HEK293T (cell line): Measurements from ENCODE around the gene PARP1.

Experiments
- CTCF ChIA-PET: fragments of 350-600 bp; formaldehyde crosslinking; extraction: SDS; loops from one replicate; lab custom pipeline; 2021; ENCODE audit warnings: antibody characterized with exemption, inconsistent platforms; lab: Yijun Ruan, JAX
- POLR2A ChIA-PET: fragments of 350-600 bp; formaldehyde crosslinking; extraction: SDS; loops from one replicate; lab custom pipeline; 2020; ENCODE audit warnings: antibody characterized with exemption, inconsistent platforms; lab: Yijun Ruan, JAX
- DNase-seq: peaks from one replicate; pipeline ENCODE4 v3.0.0; 2012; ENCODE audit warnings: mixed read lengths; ENCODE audit errors: extremely low spot score
- ARNT ChIP-seq: fragments of 450-650 bp; IDR thresholded peaks from 2 replicates; pipeline ENCODE4 v1.6.1; 2017; ENCODE audit warnings: mild to moderate bottlenecking
- BHLHE40 ChIP-seq: fragments of 450-650 bp; IDR thresholded peaks from 2 replicates; pipeline ENCODE4 v1.6.1; 2016; ENCODE audit warnings: mild to moderate bottlenecking, moderate library complexity, borderline replicate concordance
- CTBP1 ChIP-seq: fragments of 450-650 bp; IDR thresholded peaks from 2 replicates; pipeline ENCODE4 v1.6.1; 2016; ENCODE audit warnings: borderline replicate concordance
- ELF4 ChIP-seq: fragments of 450-650 bp; IDR thresholded peaks from 2 replicates; pipeline ENCODE4 v1.6.1; 2017; ENCODE audit warnings: antibody characterized with exemption
- FOXA1 ChIP-seq: fragments of 450-650 bp; IDR thresholded peaks from 2 replicates; pipeline ENCODE4 v1.6.1; 2016; ENCODE audit warnings: mild to moderate bottlenecking
- FOXK2 ChIP-seq: fragments of 450-650 bp; IDR thresholded peaks from 2 replicates; pipeline ENCODE4 v1.6.1; 2016; ENCODE audit warnings: mild to moderate bottlenecking
- FOXM1 ChIP-seq: fragments of 450-650 bp; IDR thresholded peaks from 2 replicates; pipeline ENCODE4 v1.6.1; 2017; ENCODE audit warnings: mild to moderate bottlenecking, borderline replicate concordance
- HDGF ChIP-seq: fragments of 450-650 bp; IDR thresholded peaks from 2 replicates; pipeline ENCODE4 v1.6.1; 2017; ENCODE audit warnings: antibody characterized with exemption, borderline replicate concordance
- L3MBTL2 ChIP-seq: fragments of 450-650 bp; conservative IDR thresholded peaks from 2 replicates; pipeline ENCODE4 v1.6.1; 2016; ENCODE audit warnings: mild to moderate bottlenecking
- LEF1 ChIP-seq: fragments of 450-650 bp; IDR thresholded peaks from 2 replicates; pipeline ENCODE4 v1.6.1; 2017; ENCODE audit warnings: mild to moderate bottlenecking, borderline replicate concordance
- NFRKB ChIP-seq: fragments of 450-650 bp; IDR thresholded peaks from 2 replicates; pipeline ENCODE4 v1.6.1; 2016; ENCODE audit warnings: mild to moderate bottlenecking, moderate library complexity
- SP1 ChIP-seq: fragments of 450-650 bp; IDR thresholded peaks from 2 replicates; pipeline ENCODE4 v1.6.1; 2017
- SUZ12 ChIP-seq: fragments of 450-650 bp; IDR thresholded peaks from 2 replicates; pipeline ENCODE4 v1.6.1; 2016; ENCODE audit warnings: mild to moderate bottlenecking
- TARDBP ChIP-seq: fragments of 450-650 bp; IDR thresholded peaks from 2 replicates; pipeline ENCODE4 v1.6.1; 2016
- ZNF384 ChIP-seq: fragments of 450-650 bp; IDR thresholded peaks from 2 replicates; pipeline ENCODE4 v1.6.1; 2016
- TF ChIP-seq, protein P1 (sequence below): fragments of 450-650 bp; IDR thresholded peaks from 2 replicates; pipeline ENCODE4 v1.6.1; 2016

The PARP1 gene

DNA sequence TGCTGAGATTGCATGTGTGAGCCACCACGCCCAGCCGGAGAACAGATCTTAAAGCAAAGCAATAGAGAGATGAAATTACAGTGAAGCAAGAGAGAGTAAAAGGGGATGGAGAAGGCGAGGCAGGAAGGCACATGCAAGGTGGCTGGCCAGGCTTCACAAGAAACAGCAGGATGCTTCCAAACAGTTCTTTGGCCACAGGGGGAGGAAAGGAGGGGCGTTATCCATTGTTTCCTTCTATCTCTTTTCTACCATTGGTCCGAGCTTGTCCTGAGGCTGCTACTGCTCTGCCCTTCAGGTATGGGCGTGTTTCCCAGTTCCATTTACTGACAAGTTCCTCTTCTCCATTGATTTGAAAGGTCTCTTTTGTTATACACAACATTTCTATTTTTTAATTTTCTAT is 33.7 kb upstream of the PARP1 start:
- DNase-seq: no peak
- ChIA-PET CTCF (no interaction called here), POLR2A (no interaction called here)
- TF ChIP-seq BHLHE40 (no peak), LEF1 (no peak), FOXA1 (no peak), SP1 (no peak), L3MBTL2 (no peak), FOXM1 (no peak), CTBP1 (no peak)

DNA sequence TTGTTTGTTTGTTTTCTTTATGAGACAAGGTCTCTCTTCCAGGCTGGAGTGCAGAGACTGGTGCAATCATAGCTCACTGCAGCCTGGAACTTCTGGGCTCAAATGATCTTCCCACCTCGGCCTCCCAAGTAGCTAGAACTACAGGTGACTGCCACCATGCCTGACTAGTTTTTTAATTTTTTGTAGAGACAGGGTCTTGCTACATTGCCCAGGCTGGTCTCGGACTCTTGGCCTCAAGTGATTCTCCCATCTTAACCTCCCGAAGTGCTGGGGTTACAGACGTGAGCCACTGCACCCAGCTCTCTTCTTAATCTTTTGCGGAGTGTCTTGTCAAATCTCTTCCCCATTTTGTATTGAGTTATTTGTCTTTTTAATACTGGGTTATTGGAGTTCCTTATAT is 32.6 kb upstream of the PARP1 start:
- ChIA-PET POLR2A (no interaction called here), CTCF (interaction anchor here (0.6 kb wide), 1 partner anchor 44 kb away, joined by 5 read pairs; no protein-coding TSS in a partner anchor)
- TF ChIP-seq BHLHE40: no peak
- TF ChIP-seq LEF1: no peak
- TF ChIP-seq SUZ12: no peak
- TF ChIP-seq HDGF: no peak
- no peak for TF ChIP-seq SP1
- TF ChIP-seq FOXA1: no peak
- TF ChIP-seq TARDBP: no peak
- TF ChIP-seq L3MBTL2: no peak
- no peak for TF ChIP-seq NFRKB
- DNase-seq: no peak

DNA sequence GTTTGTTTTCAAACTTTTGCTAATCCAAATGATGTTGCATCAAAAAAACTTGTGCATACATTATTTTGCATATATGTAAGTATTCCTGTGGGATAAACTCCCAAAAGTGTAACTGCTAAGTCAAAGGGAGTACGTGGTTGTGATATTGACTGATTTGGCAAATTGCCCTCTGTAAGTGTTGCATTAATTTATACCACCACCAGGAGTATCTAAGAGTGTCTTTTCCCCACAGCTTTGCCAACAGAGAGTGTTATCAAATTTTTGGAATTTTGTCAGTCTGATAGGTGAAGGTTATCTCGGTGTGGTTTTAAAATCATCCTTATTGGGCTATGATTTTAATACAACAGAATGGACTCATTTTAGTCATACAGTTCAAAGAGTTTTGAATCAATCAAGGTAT is 30.1 kb upstream of the PARP1 start:
- no peak for DNase-seq
- no peak for TF ChIP-seq FOXA1
- TF ChIP-seq HDGF: no peak
- no peak for TF ChIP-seq ELF4
- no peak for TF ChIP-seq FOXM1
- no peak for TF ChIP-seq ZNF384
- TF ChIP-seq, protein P1, sequence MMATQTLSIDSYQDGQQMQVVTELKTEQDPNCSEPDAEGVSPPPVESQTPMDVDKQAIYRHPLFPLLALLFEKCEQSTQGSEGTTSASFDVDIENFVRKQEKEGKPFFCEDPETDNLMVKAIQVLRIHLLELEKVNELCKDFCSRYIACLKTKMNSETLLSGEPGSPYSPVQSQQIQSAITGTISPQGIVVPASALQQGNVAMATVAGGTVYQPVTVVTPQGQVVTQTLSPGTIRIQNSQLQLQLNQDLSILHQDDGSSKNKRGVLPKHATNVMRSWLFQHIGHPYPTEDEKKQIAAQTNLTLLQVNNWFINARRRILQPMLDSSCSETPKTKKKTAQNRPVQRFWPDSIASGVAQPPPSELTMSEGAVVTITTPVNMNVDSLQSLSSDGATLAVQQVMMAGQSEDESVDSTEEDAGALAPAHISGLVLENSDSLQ: no peak

DNA sequence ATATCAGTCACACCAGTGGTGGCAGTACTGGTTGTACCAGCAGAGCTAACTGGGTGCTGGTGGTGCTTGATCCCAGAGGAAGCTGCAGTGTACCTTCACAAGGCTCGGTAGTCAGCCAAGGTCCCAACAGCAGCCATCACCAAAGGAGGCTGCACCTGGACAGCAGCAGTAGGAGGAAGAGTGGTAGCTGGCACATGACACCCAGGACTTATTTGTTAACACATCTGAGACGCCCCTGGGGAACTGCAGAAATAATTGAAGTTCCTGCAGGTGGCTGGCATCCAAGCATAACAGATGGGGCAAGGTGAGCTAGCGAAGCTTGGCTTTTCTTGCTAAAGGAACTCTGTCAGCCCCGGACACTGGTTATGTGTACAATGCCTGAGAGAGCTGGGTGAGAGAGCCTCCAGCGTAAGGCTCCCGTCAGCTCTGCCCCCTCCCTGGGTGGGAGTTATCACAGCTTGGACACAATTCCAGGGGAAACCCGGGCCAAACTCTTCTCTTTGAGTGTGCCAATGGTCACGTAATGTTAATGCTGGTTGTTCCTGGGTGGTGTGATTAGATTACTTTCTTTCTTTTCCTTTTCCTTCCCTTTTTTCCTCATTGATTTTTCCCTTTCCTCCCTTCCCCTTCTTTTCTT is 29.1 kb upstream of the PARP1 start:
- ChIA-PET POLR2A (interaction anchor here (0.7 kb wide), 1 partner anchor 29 kb away, joined by 3 read pairs; the partner anchor contains the start of gene PARP1), CTCF (interaction anchor here (1.8 kb wide), 1 partner anchor 29 kb away, joined by 5 read pairs; the partner anchor contains the start of gene PARP1)
- no peak for TF ChIP-seq CTBP1
- TF ChIP-seq HDGF: no peak
- TF ChIP-seq NFRKB: no peak
- no peak for TF ChIP-seq ARNT
- no peak for TF ChIP-seq ELF4
- no peak for DNase-seq

More for the DNA sequence above, 30.1 kb upstream of the PARP1 start:
- ChIA-PET POLR2A (no interaction called here), CTCF (no interaction called here)

DNA sequence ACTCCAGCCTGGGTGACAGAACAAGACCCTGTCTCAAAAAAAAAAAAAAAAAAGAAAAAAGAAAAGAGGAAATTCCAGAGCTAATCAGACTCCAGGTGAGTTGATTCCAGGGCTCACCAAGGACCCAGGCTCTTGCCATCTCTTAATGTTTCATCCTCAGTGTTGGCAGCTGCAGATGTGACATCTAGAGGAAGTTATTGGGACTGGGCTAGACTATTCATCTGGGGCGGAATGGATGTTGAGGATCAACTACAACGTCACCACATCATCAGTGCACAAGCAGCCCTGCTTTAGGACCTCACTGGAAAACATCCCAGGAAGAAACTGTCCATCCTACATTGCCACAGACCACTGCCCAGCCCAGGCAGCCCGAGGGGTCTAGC is 28.6 kb upstream of the PARP1 start:
- DNase-seq: no peak
- CTCF ChIA-PET: interaction anchor here (1.8 kb wide), 1 partner anchor 28 kb away, joined by 5 read pairs; the partner anchor contains the start of gene PARP1
- TF ChIP-seq HDGF (no peak), FOXK2 (no peak), FOXM1 (no peak), TARDBP (no peak), BHLHE40 (no peak), FOXA1 (no peak), LEF1 (no peak), L3MBTL2 (no peak), SP1 (no peak), CTBP1 (no peak), ELF4 (no peak), SUZ12 (no peak), ARNT (no peak), ZNF384 (no peak), NFRKB (no peak)
- TF ChIP-seq, protein P1: no peak
- POLR2A ChIA-PET: interaction anchor here (0.8 kb wide), 1 partner anchor 28 kb away, joined by 3 read pairs; the partner anchor contains the start of gene PARP1

DNA sequence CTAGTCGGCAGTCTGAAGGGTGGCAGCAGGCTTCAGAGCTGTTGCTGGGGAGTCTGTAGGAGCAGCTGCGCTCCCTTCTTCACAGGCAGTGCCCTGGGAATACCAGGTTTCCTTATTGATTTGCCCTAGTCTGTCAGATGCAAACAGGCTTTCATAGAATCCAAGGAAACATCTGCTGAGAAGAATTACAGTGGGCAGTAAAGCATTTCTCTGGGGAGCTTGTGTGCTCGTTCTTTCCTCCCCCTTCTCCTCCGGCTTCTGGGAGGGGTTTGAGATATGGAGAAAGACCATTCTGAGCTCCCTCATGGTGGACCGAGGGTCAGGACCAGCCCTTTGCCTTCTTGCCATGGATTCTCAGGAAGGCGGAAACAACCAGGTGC is 25.4 kb upstream of the PARP1 start:
- no peak for DNase-seq
- TF ChIP-seq FOXM1 (no peak), LEF1 (no peak), FOXA1 (no peak), CTBP1 (no peak), ZNF384 (no peak), L3MBTL2 (no peak), BHLHE40 (no peak), SUZ12 (no peak), NFRKB (no peak), SP1 (no peak), HDGF (no peak)
- TF ChIP-seq, protein P1: no peak
- POLR2A ChIA-PET: no interaction called here
- CTCF ChIA-PET: no interaction called here
